Heart left ventricle (tissue), 16 donors: ENCODE results near the gene B4GALT1. TPM values are rescaled to one million over a fixed set of nuclear protein-coding genes. Genes with fewer than 3 reads are reported as not detected.

ENCODE experiments used
- ATAC-seq, 4 donors: fragments of 200-7000 bp; cut with Tn5 transposase; one replicate each; pipeline ENCODE4 v1.9.1; 2020 to 2022; ENCODE audit warnings: moderate library complexity in 4 of 4, mild to moderate bottlenecking in 3 of 4, moderate number of reproducible peaks in 1 of 4
- DNase-seq, 5 donors: peaks; one replicate each; pipeline ENCODE4 v3.0.0-alpha.2; 2020
- H3K27ac ChIP-seq, 12 donors: fragments of 200-600 bp; sonication (generic) in 4 of 12; one replicate each; pipeline versions ENCODE4 v1.5.0 to v1.8.0; 2016 to 2022; ENCODE audit warnings: mild to moderate bottlenecking in 2 of 12
- H3K27me3 ChIP-seq, 9 donors: fragments of 200-600 bp; sonication (generic) in 2 of 9; one replicate each; pipeline versions ENCODE4 v1.5.1 to v1.8.0; 2016 to 2022; ENCODE audit warnings: mild to moderate bottlenecking in 3 of 9
- H3K36me3 ChIP-seq, 9 donors: fragments of 200-600 bp; sonication (generic) in 2 of 9; one replicate each; pipeline versions ENCODE4 v1.5.0 to v1.8.0; 2018 to 2022; ENCODE audit warnings: mild to moderate bottlenecking in 2 of 9
- H3K4me1 ChIP-seq, 12 donors: fragments of 200-600 bp; sonication (generic) in 4 of 12; one replicate each; pipeline versions ENCODE4 v1.5.0 to v1.8.0; 2016 to 2022; ENCODE audit warnings: mild to moderate bottlenecking in 3 of 12
- H3K4me3 ChIP-seq, 12 donors: fragments of 200-600 bp; sonication (generic) in 4 of 12; one replicate each; pipeline versions ENCODE4 v1.5.0 to v1.8.0; 2017 to 2022; ENCODE audit warnings: mild to moderate bottlenecking in 9 of 12, moderate library complexity in 4 of 12
- H3K9me3 ChIP-seq, 12 donors: fragments of 200-600 bp; sonication (generic) in 4 of 12; one replicate each; pipeline versions ENCODE4 v1.5.0 to v1.8.0; 2016 to 2022; ENCODE audit warnings: mild to moderate bottlenecking in 1 of 12
- CTCF ChIP-seq, 12 donors: fragments of 200-600 bp; sonication (generic) in 4 of 12; IDR thresholded peaks; one replicate each; pipeline versions ENCODE4 v1.5.0 to v1.8.0; 2018 to 2022; ENCODE audit warnings: antibody characterized with exemption in 12 of 12, mild to moderate bottlenecking in 5 of 12
- POLR2A ChIP-seq, 2 donors: fragments of 450-650 bp; IDR thresholded peaks; one replicate each; pipeline ENCODE4 v1.6.1; 2017; ENCODE audit warnings: antibody characterized with exemption in 2 of 2, mild to moderate bottlenecking in 2 of 2, moderate library complexity in 2 of 2
- WGBS, 4 donors: extraction: QIAGEN DNeasy Blood & Tissue Kit in 2 of 4; methylation state at CpG; one replicate each; pipeline versions ENCODE4 v1.1.5 to v1.1.7; 2013 to 2018; 5-methylcytosine and 5-hydroxymethylcytosine counted together
- intact Hi-C, 10 donors: fragments of 100-400 bp; cut with DNase I; formaldehyde crosslinking; loops; one replicate each; pipeline versions ENCODE4 v1.11.1 to v1.14.2; 2022
- polyA plus RNA-seq, 2 donors: library from polyadenylated mRNA; stranded (reverse); fragments of 200-250 nt; gene quantifications; one replicate each; pipeline ENCODE4 v1.2.3, GENCODE V29; 2013
- total RNA-seq, 9 donors: library from RNA; depleted of rRNA in 2 of 9; stranded (reverse); fragments of >200 nt in 2 of 9; fragmentation: NEBNext Ultra II Directional in 3 of 9; extraction: Animal tissue kit (Norgen Biotek cat#: 25700) in 3 of 9; gene quantifications; one replicate each; pipeline versions ENCODE4 v1.1.0 to v1.2.4, GENCODE V29; 2016 to 2023
- donor health status: ischemic (EF 13 %, LVEDD 7.1; RV severe dilation, severe dysfunction).
- donor health status: healthy with polysubstance abuse.
- donor health status: DM: no; HTN: yes; CAD: no.
- donor health status: DM: no; HTN: no; CAD: no.
- donor health status: ischemic (EF 25% LVEDD 6.9; RV normal size, moderate dysfunction).
- donor health status: ischemic (EF 25% LVEDD 5.7; RV mildly dilated, moderate dysfunction).
- donor health status: healthy.
- donor health status: DM: yes; HTN: yes; CAD: no.
- donor health status: ischemic (EF 35%, LVEDD 5.7; RV mildly dilated, moderate dysfunction).
- donor health status: nonischemic (EF 11% LVEDD 7.7; RV severe dilation, severe dysfunction).
- donor health status: DM: yes; HTN: yes; CAD: no.
- donor health status: PGD.
- donor health status: ischemic (EF 29% LVEDD 5.4; RV normal size, mild dysfunction).
- donor health status: nonischemic (EF 23%, LVEDD 6.1; RV moderate dilation, normal function).

The B4GALT1 gene
- total and polyA plus RNA-seq, 11 donors, result 10.6 to 73.3 (median 38.4) TPM

- Histone ChIP-seq H3K36me3 (no peaks in the 10 kb centered on the region), H3K4me1 (peaks cover 0 to 40% (median 16%) of the 10 kb centered on the region in 12 donors), H3K4me3 (no peak overlapping the region), H3K27me3 (no peaks in the 10 kb centered on the region), H3K9me3 (no peaks in the 10 kb centered on the region), H3K27ac (peak overlapping the region in 8 of 12 donors; percentile 1 to 43 (median 19))
- ATAC-seq (peak in 2 of 4 donors; percentile 6 to 26), DNase-seq (peak; percentile 70 to 80 (median 75))
- TF ChIP-seq CTCF (IDR thresholded peaks at IDR 0.05) (peak; percentile 23 to 67 (median 50)), POLR2A (IDR thresholded peaks at IDR 0.05) (no peak)
- WGBS, 4 donors, result 45 to 58% (median 56%) methylated on average over 11 of the region's 11 CpGs
- intact Hi-C loops, result loop anchor here in 8 of 10 donors (1.0 to 10.0 kb wide), 8 partner anchors 54 to 90 kb away; no protein-coding TSS in a partner anchor
Measured at GRCh38 chr9:33170464-33171415, 3.6 kb upstream of the B4GALT1 start.

- no peak for ATAC-seq
- intact Hi-C loops, result loop anchor here in 7 of 10 donors (5.0 to 10.0 kb wide), 8 partner anchors 37 to 93 kb away; partner anchors contain the start of gene BAG1 (in 1 of the 7)
- WGBS, 4 donors, result 89 to 98% (median 91%) methylated on average over 1 of the region's 1 CpG
- no peaks in the 10 kb centered on the region for H3K9me3 ChIP-seq
- DNase-seq, result no peak
- H3K27me3 ChIP-seq, result no peaks in the 10 kb centered on the region
- no peak overlapping the region for H3K4me3 ChIP-seq
- H3K27ac ChIP-seq, result peak overlapping the region in 3 of 12 donors; percentile 96 to 99 (median 98)
- no peaks in the 10 kb centered on the region for H3K36me3 ChIP-seq
- TF ChIP-seq POLR2A (IDR thresholded peaks at IDR 0.05) (no peak), CTCF (IDR thresholded peaks at IDR 0.05) (no peak)
- peaks cover under 1 to 53% (median 26%) of the 10 kb centered on the region in 12 donors for H3K4me1 ChIP-seq
Measured at GRCh38 chr9:33168941-33169544, 1.9 kb upstream of the B4GALT1 start.

GRCh38 chr9:33167972-33168461, 881 bp upstream of the B4GALT1 start:
- H3K4me3 ChIP-seq, result peak overlapping the region in 11 of 12 donors; percentile 34 to 100 (median 85)
- intact Hi-C loops, result loop anchor here in 7 of 10 donors (1.0 to 10.0 kb wide), 12 partner anchors 27 to 94 kb away; partner anchors contain the start of gene BAG1 (in 1 of the 7)
- no peak for TF ChIP-seq POLR2A (IDR thresholded peaks at IDR 0.05)
- TF ChIP-seq CTCF (IDR thresholded peaks at IDR 0.05), result no peak
- WGBS, 4 donors, result 56 to 77% (median 68%) methylated on average over 3 to 8 of the region's 8 CpGs
- ATAC-seq (no peak), DNase-seq (peak in 1 of 5 donors; percentile 68)
- H3K9me3 ChIP-seq, result no peaks in the 10 kb centered on the region
- H3K27ac ChIP-seq, result peak overlapping the region; percentile 88 to 100 (median 99)
- H3K4me1 ChIP-seq, result peaks cover 9 to 63% (median 36%) of the 10 kb centered on the region in 12 donors
- no peaks in the 10 kb centered on the region for H3K36me3 ChIP-seq
- no peaks in the 10 kb centered on the region for H3K27me3 ChIP-seq
